ENCODE results near the gene CCDC28B.

- no peak for TF ChIP-seq CTCF (IDR thresholded peaks at IDR 0.05)
- TF ChIP-seq EP300 (IDR thresholded peaks at IDR 0.05): no peak
These were observed 1.2 kb upstream of the CCDC28B start for GRCh38 chr1:32199043-32199716.
